Neural progenitor cell (in vitro differentiated cells): ENCODE data around the gene SIL1.

Experiments
- CTCF ChIP-seq: fragments of 200-600 bp; sonication (generic); IDR thresholded peaks from 2 replicates; pipeline ENCODE4 v1.5.1; 2017; ENCODE audit warnings: antibody characterized with exemption, mild to moderate bottlenecking
- EZH2 ChIP-seq: fragments of 200-600 bp; sonication (generic); IDR thresholded peaks from 2 replicates; pipeline ENCODE4 v1.6.1; 2017; ENCODE audit warnings: antibody characterized with exemption, mild to moderate bottlenecking, moderate library complexity
- EZH2phosphoT487 ChIP-seq: fragments of 200-600 bp; sonication (generic); IDR thresholded peaks from 2 replicates; pipeline ENCODE4 v1.6.1; 2017; ENCODE audit warnings: antibody characterized with exemption

GRCh38 chr5:139167063-139167462, 31.1 kb downstream of the SIL1 start:
- no peak for TF ChIP-seq CTCF
- TF ChIP-seq EZH2: no peak
- TF ChIP-seq EZH2phosphoT487: no peak
